GM18505 (cell line): ENCODE measurements around the gene UBE3B.
"Not testable (repeated sequence)": the region's sequence is repeated elsewhere in the genome, so short reads cannot be mapped to it uniquely, and the experiment has no call there.

Source experiments
- ATAC-seq: cut with Tn5 transposase; IDR thresholded peaks from one replicate; pipeline ENCODE4 v1.9.1; 2021; ENCODE audit not compliant: unreplicated experiment
- POLR2A ChIP-seq: IDR thresholded peaks from 4 replicates; pipeline ENCODE4 v1.6.1; 2011; ENCODE audit warnings: borderline replicate concordance; ENCODE audit not compliant: insufficient read depth, insufficient read length; ENCODE audit errors: extremely low read depth

UBE3B gene

DNA sequence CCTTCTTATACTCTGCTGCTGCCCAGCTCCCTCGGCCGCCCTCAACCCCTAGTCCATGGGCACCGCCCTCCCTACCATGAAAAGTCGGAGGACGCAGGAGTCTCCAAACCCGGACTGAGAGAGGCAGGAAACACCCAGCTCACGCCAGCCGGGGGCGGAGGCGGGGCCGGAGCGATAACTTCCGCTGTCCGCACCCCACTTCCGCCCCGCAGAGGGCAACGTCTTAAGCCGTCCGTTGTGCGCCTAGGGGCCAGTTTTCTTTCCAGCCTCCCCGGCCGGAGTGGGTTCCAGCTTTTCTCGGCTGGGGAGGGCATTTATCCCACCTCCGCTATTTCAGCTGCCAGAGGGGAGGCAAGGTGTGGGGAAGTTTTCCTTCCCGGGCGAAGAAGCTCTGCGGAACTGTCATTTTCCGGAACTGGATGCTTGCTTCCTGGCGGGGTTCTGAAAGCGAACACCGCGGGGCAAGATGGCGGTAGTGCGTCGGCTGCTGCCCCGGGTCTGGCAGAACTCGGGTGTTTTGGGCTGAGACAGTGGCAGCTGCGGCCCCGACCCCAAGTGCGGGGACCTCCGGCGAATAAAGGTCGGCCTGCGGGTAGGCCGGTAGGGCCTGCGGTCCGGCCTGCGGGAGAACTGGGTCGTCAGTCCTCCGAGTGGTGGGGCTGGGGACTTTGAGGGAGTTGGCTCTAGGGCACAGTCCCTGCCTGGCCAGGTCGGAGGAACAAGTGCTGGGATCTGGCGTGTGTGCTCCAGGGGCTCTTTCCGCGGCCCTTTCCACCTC lies at the start of gene UBE3B, which contains the start of gene KCTD10:
Gene UBE3B (plus strand): TSS at position 450 of the 778 bp plus-strand sequence. CDS start 5,918 bp downstream, outside the sequence.
Gene KCTD10 (minus strand): TSS at position 116 of the 778 bp plus-strand sequence. CDS start 38 bp downstream, at position 78.
- peak; percentile 84 for ATAC-seq
- TF ChIP-seq POLR2A: peak; percentile 80

DNA sequence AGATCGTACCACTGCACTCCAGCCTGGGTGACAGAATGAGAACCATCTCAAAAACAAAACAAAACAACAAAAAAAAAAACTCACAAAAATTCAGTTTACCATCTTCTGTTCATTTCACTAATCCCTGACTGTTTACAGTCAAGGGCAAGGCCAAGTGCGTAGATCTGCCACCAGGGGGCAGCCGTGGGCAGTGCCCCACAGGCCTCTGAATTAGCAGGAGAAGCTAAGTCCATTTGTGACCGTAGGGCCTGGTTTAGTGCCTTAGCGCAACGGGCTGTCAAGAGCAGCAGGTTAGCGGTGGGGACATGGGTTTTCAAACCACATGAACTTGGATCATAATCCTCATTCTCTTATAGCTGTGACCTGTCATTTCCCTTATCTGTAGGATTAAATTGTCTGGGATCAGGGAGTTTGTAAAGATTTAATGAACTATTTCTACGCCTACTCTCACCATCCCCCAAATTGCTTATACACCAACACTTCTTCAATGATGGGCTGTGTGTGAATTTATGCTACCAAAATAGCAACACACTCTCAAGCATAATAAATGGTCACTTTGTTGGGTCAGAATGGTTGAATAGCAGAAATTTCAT lies 49.3 kb upstream of the UBE3B start:
- no peak for ATAC-seq
- TF ChIP-seq POLR2A: no peak

GRCh38 chr12:109428804-109429203 lies 48.6 kb upstream of the UBE3B start:
- ATAC-seq: not testable (repeated sequence)

DNA sequence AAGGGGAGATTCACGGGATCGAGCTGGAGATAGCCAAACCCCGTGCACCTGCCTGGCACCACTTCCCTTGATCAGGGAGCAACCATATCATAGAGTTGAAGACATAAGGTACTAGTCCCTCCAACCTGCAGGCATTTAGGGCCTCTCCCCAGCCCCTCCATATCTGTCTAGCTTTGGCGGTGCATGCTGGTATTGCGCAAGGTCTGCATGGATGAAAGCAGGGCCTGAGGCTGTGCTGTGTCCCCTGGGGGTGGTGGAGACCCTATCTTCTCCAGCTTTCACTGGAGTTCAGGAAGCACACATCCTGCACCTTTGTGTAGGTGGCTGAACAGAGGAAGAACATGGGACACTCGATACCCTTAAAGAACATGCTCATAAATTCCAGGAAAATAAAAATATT lies 47.2 kb upstream of the UBE3B start:
- TF ChIP-seq POLR2A: no peak
- ATAC-seq: no peak

GRCh38 chr12:109432431-109432830 lies 45.0 kb upstream of the UBE3B start:
- no peak for TF ChIP-seq POLR2A
- ATAC-seq: no peak

- no peak for ATAC-seq
- no peak for TF ChIP-seq POLR2A
Measured at GRCh38 chr12:109432842-109433304, 44.6 kb upstream of the UBE3B start.

DNA sequence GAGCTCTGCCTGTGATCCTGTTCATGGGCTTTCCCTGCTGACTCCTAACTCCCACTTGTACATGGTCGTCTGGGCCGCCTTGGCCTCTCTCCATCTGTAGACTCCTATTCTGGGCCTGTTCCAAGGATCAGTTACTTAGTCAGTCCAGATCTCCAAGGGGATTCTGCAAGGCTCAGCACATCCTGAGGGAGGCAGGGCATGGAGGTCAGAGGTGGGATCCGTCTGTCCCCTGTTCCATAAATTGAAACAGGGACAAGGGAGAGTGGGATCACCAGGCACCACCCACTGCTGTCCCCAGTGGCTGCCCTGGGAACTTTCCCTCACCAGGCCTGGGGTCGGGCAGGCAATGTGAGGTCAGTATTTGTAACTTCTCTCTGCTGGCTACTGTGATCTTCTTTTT lies 43.8 kb upstream of the UBE3B start:
- ATAC-seq: no peak
- no peak for TF ChIP-seq POLR2A

- no peak for TF ChIP-seq POLR2A
- no peak for ATAC-seq
Measured at GRCh38 chr12:109434582-109434981, 42.9 kb upstream of the UBE3B start.

GRCh38 chr12:109435428-109436187 lies 41.8 kb upstream of the UBE3B start:
- ATAC-seq: no peak
- no peak for TF ChIP-seq POLR2A

- TF ChIP-seq POLR2A: no peak
- no peak for ATAC-seq
Measured at GRCh38 chr12:109436188-109436560, 41.3 kb upstream of the UBE3B start.

DNA sequence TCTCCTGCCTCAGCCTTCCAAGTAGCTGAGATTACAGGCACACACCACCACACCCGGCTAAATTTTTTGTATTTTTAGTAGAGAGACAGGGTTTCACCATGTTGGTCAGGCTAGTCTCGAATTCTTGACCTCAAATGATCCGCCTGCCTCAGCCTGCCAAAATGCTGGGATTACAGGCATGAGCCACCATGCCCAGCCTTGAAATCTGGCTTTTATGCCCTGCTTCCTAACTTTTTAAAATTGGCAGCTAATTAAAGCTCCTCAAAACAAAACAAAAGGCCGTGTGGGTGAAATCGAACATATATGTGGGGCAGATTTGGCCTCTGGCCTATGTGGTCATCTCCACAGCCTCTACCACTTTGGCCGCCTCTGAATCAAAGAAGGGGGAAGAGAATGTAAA lies 38.3 kb upstream of the UBE3B start:
- no peak for TF ChIP-seq POLR2A

GRCh38 chr12:109439951-109440350 lies 37.5 kb upstream of the UBE3B start:
- not testable (repeated sequence) for ATAC-seq

More for the DNA sequence above, 38.3 kb upstream of the UBE3B start:
- ATAC-seq: no peak

GRCh38 chr12:109440851-109441490 lies 36.5 kb upstream of the UBE3B start:
- ATAC-seq: no peak
- TF ChIP-seq POLR2A: no peak

DNA sequence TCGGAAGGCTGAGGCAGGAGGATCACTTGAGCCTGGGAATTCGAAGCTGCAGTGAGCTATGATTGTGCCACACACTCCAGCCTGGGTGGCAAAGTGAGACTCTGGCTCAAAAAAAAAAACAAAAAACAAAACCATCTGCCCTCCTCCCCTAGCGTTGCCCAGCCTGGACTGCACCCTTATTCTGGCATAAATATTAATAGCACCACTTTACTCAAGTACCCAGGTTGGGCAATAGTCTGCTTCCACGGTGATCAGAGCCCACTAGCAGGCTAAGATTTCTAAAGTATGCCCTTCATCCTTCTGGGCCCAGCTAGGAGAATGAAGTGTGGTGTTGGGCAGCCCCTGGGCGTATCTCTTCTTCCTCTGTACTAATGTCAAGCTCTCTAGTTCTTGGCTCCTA lies 33.6 kb upstream of the UBE3B start:
- TF ChIP-seq POLR2A: no peak
- no peak for ATAC-seq

- no peak for TF ChIP-seq POLR2A
- no peak for ATAC-seq
Measured at GRCh38 chr12:109444259-109444658, 33.2 kb upstream of the UBE3B start.
